HFFc6 (cell line): ENCODE measurements around the gene FRAS1. TPM values are rescaled to one million over a fixed set of nuclear protein-coding genes. Genes with fewer than 3 reads are reported as not detected.

Experiments used
- DNase-seq: peaks from one replicate; pipeline ENCODE4 v3.0.0-alpha.2; 2018
- H3K27ac Mint-ChIP-seq: 2 replicates; pipeline ENCODE4 v1.8.0; 2020; ENCODE audit warnings: mild to moderate bottlenecking, mixed read lengths
- H3K27me3 Mint-ChIP-seq: 2 replicates; pipeline ENCODE4 v1.8.0; 2021; ENCODE audit warnings: mild to moderate bottlenecking, moderate library complexity, mixed read lengths; ENCODE audit not compliant: insufficient read depth
- H3K36me3 Mint-ChIP-seq: 2 replicates; pipeline ENCODE4 v1.8.0; 2021; ENCODE audit warnings: low read depth, mixed read lengths
- H3K4me1 Mint-ChIP-seq: 2 replicates; pipeline ENCODE4 v1.8.0; 2020; ENCODE audit warnings: low read depth, mixed read lengths
- H3K4me3 Mint-ChIP-seq: 2 replicates; pipeline ENCODE4 v1.8.0; 2020; ENCODE audit warnings: mild to moderate bottlenecking, moderate library complexity, mixed read lengths
- H3K9me3 Mint-ChIP-seq: 2 replicates; pipeline ENCODE4 v1.8.0; 2020; ENCODE audit warnings: mild to moderate bottlenecking, mixed read lengths
- total RNA-seq, 6 experiments: library from RNA; stranded (reverse); fragmentation: NEBNext Ultra II Directional; extraction: Animal tissue kit (Norgen Biotek cat#: 25700); gene quantifications; 2 replicates in 1 of 6; 3 replicates in 5 of 6; pipeline ENCODE4 v1.2.3, GENCODE V29; 2021
- TF ChIP-seq, protein P1 (sequence below): fragments of 200-600 bp; sonication (generic); IDR thresholded peaks from 2 replicates; pipeline ENCODE4 v1.5.0; 2021; ENCODE audit warnings: antibody characterized with exemption, mild to moderate bottlenecking

FRAS1 gene
- total RNA-seq, 6 experiments from 2014 or later = 1.7 to 11.0 (median 2.3) TPM

DNA sequence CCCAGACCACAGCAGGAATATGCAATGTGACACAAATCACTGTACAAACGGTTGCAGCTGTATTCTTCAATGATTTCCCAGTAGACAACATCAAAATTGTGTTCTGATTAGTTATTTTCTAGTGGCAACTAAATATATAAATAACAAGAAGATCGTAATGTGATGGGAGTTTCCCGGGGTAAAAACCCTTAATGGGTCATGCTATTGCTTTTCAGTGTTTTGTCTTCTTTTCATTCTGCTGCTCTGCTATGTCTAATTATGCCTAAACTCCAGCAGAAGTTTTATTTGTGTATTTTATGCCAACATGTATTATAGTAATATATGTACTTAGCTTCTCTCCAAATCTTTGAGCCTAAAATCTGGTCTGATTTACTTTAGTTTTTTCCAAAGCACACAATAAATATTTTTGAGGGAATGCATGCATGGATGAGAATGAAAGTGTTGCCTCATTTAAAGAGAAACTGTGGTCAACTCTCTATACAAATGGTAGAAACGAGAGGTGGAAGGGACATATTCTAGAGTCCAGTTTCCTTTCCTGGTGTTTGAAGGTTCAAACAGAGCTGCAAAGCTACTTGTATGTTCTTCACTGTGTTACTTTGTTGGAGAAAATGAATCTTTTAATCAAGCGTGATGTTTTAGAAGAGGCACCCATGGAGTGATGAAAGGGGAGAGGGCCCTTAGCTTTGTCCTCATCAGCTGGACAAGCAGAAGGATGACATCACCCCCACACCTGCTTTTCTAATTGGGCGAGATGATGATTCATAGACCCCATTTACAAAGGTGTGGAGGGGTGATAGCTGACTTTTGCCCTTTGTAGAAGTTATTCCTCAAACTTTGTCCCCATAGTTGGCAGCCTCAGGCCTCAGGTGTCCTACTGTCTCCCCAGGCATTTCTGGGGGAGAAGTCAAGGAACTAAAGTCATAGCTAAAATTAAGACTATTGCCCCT, 129.7 kb downstream of the FRAS1 start:
- Mint-ChIP-seq H3K27me3 (no peaks in the 10 kb centered on the region), H3K4me1 (no peaks in the 10 kb centered on the region; the same call in 1 of the 2 replicates), H3K4me3 (no peak overlapping the region), H3K9me3 (no peaks in the 10 kb centered on the region), H3K27ac (no peak overlapping the region), H3K36me3 (no peaks in the 10 kb centered on the region)
- TF ChIP-seq, protein P1, sequence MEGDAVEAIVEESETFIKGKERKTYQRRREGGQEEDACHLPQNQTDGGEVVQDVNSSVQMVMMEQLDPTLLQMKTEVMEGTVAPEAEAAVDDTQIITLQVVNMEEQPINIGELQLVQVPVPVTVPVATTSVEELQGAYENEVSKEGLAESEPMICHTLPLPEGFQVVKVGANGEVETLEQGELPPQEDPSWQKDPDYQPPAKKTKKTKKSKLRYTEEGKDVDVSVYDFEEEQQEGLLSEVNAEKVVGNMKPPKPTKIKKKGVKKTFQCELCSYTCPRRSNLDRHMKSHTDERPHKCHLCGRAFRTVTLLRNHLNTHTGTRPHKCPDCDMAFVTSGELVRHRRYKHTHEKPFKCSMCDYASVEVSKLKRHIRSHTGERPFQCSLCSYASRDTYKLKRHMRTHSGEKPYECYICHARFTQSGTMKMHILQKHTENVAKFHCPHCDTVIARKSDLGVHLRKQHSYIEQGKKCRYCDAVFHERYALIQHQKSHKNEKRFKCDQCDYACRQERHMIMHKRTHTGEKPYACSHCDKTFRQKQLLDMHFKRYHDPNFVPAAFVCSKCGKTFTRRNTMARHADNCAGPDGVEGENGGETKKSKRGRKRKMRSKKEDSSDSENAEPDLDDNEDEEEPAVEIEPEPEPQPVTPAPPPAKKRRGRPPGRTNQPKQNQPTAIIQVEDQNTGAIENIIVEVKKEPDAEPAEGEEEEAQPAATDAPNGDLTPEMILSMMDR = no peak
- no peak for DNase-seq

DNA sequence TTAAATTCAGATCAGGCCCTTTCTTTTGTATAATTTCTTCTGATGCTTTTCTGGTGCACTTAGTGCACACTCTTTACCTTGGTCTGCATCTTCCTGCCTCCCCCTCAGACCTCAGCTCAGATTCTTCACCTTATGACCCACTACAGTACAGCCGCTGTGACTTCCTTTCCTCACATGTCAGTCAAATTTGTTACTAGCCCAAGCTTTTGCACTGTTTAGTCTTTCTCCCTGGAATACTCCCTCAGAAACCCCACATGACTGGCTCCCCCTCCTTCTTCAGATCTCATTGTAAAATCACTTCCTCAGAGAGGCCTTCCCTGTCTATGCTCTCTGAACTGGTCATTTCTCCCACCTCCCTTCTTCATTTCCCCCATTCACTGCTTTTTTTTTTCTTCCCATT, 132.9 kb downstream of the FRAS1 start:
- TF ChIP-seq, protein P1 = no peak
- H3K36me3 Mint-ChIP-seq = no peaks in the 10 kb centered on the region
- H3K4me1 Mint-ChIP-seq = no peaks in the 10 kb centered on the region; the same call in 1 of the 2 replicates
- no peak overlapping the region for H3K27ac Mint-ChIP-seq
- H3K27me3 Mint-ChIP-seq = no peaks in the 10 kb centered on the region
- no peak overlapping the region for H3K4me3 Mint-ChIP-seq
- no peak for DNase-seq
- peaks cover 4% of the 10 kb centered on the region; the same call in 1 of the 2 replicates for H3K9me3 Mint-ChIP-seq

DNA sequence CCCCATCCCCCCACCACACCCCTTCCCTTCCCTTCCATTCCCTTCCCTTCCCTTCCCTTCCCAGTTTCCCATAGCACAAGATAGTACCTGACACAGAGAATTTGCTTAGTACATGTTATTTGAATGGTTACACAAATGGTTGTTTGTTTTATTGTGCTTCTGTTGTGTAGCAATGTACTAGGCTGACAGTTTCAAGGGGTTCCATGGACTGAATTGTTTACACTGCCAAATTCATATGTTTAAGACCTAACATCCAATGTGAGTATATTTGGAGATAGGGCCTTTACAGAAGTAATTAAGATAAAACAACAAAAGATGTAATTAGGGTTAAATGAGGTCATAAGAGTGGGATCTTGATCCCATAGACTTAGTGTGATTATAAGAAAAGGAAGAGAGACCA, 133.5 kb downstream of the FRAS1 start:
- peaks cover 4% of the 10 kb centered on the region; the same call in 1 of the 2 replicates for H3K9me3 Mint-ChIP-seq
- H3K4me3 Mint-ChIP-seq = no peak overlapping the region
- H3K27me3 Mint-ChIP-seq = no peaks in the 10 kb centered on the region
- no peak for DNase-seq
- H3K27ac Mint-ChIP-seq = no peak overlapping the region
- H3K4me1 Mint-ChIP-seq = no peaks in the 10 kb centered on the region; the same call in 1 of the 2 replicates
- TF ChIP-seq, protein P1 = no peak
- H3K36me3 Mint-ChIP-seq = no peaks in the 10 kb centered on the region

DNA sequence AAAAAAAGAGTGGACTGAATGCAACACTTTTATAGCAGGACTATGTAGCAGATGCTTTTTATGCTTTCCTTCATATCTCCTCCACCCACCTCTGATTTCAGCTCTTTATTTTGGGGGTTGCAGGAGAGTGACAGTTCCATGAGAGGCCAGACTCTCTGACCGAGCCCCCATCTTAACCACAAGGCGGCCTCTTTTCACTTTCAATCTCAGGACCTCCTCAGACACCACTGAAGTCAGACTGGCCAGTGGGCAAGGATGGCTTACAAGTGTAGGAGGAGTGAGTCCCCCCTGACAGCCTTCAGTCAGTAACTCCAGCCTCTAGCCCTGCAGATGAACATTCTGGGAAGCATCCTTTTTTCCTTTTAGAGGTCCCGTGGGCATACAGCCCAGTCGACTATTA, 140.8 kb downstream of the FRAS1 start:
- peaks cover 4% of the 10 kb centered on the region; the same call in 1 of the 2 replicates for H3K9me3 Mint-ChIP-seq
- H3K27me3 Mint-ChIP-seq = no peaks in the 10 kb centered on the region; the same call in 1 of the 2 replicates
- DNase-seq = no peak
- no peaks in the 10 kb centered on the region; the same call in 1 of the 2 replicates for H3K4me1 Mint-ChIP-seq
- no peak overlapping the region for H3K4me3 Mint-ChIP-seq
- no peaks in the 10 kb centered on the region for H3K36me3 Mint-ChIP-seq
- no peak overlapping the region for H3K27ac Mint-ChIP-seq
- TF ChIP-seq, protein P1 = no peak

DNA sequence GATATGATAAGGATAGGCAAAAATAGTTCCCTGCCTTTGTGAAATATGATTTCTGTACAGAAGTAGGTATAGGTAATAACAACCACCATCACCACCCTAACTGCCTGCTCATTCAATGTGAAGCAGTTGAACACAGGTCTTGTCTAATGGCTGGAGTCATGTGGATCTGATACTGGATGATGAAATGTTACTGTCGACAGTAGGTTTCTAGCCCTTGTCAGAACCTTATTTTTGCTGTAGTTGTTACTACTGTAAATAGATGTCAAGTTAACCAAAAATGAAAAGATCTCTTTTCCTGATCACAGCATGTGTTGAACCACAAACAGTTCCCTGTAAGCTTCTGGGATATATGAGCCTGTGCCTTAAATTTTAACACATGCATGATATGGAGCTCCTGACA, 142.9 kb downstream of the FRAS1 start:
- Mint-ChIP-seq H3K4me1 (no peaks in the 10 kb centered on the region; the same call in 1 of the 2 replicates), H3K4me3 (no peak overlapping the region), H3K27ac (no peak overlapping the region), H3K36me3 (no peaks in the 10 kb centered on the region), H3K9me3 (no peaks in the 10 kb centered on the region), H3K27me3 (no peaks in the 10 kb centered on the region; the same call in 1 of the 2 replicates)
- TF ChIP-seq, protein P1 = no peak
- DNase-seq = no peak
